GM21515 (cell line): Measurements from ENCODE around the gene KRTAP4-5.
"Not testable (repeated sequence)": the region's sequence is repeated elsewhere in the genome, so short reads cannot be mapped to it uniquely, and the experiment has no call there.

Experiments used
- ATAC-seq: cut with Tn5 transposase; IDR thresholded peaks from one replicate; pipeline ENCODE4 v1.9.1; 2021; ENCODE audit not compliant: unreplicated experiment

The KRTAP4-5 gene

DNA sequence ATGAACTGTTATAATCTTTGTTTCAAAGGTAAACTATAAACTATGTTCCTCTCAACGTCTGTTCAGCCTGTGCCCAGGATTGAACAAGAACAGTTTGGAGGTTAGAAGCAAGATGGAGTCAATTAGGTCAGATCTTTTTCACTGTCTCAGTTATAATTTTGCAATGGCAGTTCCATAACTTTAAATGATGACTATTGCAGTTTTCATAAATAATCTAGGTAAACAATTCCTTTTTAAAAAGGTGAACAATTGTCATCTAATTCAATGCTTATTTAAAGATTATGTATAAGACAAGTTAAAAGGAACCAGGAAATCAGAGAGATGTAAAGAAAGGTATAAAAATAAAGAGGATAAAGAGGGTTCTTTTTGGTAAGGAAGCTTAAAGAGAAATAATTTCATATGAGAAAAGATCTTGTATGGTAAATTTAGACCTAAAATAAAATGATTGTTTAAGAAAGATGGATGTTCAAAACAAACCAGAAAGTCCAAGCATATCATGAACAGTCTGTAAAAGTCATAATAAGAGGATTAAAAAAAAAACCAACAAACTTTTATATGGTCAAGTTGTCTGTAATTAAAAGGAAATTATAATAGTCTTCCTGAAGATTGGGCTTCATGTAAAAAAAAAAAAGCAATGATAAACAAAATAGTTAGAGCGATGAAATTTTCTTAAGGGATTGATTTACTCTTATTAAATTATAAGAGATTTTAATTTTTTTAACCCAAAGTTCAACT, 38.3 kb downstream of the KRTAP4-5 start:
- no peak for ATAC-seq

DNA sequence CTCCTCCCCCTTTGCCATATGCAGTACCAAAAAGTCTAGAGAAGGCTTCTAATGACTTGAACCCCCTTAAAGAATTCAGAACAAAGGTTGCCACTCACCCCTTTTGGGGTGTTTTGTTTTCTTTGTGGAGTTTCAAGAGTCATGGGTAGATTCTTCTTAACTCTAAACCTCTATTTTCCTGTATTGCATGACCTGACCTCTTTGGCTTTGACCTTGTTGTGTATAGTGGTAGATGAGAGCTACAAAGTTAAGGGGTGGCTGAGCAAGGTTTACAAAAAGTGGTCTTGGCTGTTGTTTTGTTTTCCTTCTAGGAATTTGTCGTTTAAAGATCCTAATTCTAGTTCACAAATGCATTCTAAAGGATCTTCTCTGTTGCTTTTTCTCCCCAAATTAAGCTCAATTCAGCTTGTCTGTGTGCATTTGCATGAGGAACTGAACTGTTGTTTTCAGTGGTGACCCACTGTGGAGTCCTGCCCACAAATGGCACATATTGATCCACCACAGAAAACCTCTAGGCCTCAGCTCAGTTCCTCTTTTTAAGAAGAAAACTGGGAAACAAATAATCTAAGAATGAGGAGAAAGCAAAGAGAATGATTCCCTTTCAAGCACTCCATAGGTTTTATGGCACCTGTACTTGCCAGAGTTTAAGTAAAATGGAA, 40.8 kb downstream of the KRTAP4-5 start:
- not testable (repeated sequence) for ATAC-seq

DNA sequence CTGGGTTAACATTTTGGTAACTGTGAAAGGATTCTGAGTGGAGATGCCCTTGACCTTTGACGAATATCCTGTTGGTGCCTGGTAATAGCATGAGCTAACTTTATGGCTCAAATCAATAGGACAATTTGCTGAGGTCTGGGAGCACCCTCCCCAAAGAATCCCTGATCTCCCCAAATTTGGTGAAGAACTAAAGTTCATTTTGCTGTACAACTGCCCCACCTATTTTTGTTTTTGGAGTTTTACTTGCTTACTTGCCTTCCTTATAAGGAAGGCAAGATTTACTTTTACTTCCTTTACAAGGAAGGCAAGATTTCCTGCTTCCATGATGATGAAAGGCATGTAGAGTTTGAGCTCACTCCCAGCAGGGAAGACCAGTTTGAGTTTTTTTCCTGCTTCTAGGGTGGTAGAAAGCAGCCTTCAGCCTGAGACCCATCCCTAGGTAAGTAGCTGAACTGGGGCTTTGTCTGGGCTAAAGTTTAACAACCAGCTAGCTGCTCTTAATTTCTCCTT, 41.6 kb downstream of the KRTAP4-5 start:
- no peak for ATAC-seq

DNA sequence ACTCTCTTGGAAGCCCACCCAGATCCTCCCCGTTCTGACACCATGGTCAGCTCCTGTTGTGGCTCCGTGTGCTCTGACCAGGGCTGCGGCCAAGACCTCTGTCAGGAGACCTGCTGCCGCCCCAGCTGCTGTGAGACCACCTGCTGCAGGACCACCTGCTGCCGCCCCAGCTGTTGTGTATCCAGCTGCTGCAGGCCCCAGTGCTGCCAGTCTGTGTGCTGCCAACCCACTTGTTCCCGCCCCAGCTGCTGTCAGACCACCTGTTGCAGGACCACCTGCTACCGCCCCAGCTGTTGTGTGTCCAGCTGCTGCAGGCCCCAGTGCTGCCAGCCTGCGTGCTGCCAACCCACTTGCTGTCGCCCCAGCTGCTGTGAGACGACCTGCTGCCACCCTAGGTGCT, 44.3 kb downstream of the KRTAP4-5 start, which contains the start of gene KRTAP4-9:
Gene KRTAP4-9, plus strand, starts transcription at position 43 of the 400 bp plus-strand sequence. Its CDS starts 0 bp downstream, at position 43.
- not testable (repeated sequence) for ATAC-seq

DNA sequence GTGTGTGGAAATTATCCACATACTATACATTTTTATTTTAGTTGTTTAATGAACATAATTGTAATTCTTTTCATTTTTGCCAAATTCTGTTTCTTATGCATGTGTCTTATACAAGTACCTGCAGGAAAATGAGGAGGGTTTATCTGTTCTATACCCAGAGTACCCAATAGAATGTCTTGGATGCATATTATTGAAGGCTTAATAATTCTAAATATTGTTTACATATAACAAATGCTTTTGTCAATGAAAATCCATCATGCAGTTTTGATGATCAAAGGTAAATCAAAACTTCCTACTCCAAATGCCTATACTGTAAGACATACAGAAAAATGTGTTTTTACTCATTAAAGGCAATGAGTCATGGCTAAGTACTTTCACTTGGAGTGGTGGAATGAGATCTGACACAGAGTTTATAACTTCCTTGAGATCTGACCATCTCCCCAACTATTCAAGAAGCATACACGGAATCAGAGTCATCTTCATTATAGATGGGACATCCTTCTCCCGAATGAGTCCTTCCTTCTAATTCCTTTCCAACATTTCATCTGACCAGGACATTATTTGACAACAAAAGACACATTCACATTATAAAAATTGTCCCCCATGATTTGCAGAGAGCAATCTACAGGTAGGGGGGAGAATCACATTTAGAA, 45.1 kb downstream of the KRTAP4-5 start:
- ATAC-seq = not testable (repeated sequence)

DNA sequence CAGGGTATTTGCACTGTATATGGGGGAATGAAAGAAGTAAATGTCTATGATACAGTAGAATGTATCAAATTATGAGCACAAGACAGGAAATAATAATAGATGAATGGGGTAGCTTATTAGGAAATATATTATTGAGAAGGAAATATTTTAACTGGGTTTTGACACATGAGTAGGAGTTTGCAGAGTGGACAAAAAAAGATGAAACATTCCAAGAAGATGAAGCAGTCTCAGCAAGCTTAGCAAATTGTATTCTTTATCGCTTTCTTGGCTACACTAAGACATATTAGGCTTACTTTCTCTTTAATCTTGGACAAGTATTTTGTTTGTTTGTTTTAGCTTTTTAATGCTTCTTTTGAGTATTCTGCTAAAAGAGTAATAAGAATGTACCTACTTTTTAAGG, 45.7 kb downstream of the KRTAP4-5 start:
- ATAC-seq = no peak

DNA sequence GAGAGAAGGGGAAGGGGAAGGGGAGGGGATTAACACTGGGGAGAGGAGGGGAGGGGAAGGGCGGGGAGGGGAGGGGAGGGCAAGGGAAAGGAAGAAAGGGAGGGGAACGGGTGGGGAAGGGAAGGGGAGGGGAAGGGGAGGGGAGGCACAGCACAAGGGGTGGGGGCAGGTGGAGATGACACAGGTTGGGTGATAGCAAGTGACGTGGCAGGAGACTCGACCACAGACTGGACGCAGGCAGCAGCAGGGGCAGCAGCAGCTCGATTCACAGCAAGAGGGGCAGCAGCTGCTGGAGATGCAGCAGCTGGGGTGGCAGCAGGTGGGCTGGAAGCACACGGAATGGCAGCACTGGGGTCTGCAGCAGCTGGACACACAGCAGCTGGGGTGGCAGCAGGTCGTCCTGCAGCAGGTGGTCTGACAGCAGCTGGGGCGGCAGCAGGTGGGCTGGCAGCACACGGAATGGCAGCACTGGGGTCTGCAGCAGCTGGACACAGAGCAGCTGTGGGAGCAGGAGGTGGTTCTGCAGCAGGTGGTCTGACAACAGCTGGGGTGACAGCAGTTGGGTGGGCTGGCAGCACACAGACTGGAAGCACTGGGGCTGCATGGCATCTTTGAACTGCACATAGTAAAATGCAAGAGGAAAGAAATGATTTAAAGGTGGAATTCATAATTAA, 47.9 kb downstream of the KRTAP4-5 start, which contains the start of gene KRTAP4-16:
Gene KRTAP4-16, minus strand, starts transcription at position 624 of the 674 bp plus-strand sequence. Its CDS starts 0 bp downstream, at position 624.
- ATAC-seq = no peak

DNA sequence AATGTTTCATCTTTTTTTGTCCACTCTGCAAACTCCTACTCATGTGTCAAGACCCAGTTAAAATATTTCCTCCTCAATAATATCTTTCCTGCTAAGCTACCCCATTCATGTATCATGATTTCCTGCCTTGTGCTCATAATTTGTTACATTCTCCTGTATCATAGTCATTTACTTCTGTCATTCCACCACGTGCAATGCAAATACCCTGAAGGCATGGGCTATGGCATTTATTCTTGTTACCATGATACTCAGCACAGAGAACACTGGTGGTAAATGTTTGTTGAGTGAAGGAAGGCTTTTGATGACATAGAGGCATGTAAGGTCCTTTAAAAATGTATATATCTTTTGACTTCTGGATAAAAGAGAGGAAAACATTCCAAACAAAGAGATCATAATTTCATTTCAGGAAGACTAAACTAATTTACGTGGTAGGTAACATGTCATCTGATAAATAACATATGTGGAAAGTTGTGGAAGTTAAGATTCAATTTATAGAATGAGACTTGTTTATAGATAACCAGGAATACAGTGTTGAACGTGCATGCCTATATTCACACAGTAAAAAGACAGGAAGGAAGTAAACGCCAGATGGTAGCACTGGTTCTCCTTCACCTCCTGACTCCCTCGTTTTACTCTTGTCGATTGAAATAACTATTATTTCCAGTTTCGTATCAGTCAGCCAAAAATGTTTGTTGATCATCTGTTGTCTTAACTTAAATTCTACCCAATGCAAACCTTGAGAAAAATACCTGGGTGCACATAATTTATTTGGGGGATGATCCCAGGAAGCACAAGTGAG, 49.7 kb downstream of the KRTAP4-5 start:
- ATAC-seq = not testable (repeated sequence)
